ENCODE measurements around the gene GLI3. TPM values are rescaled to one million over a fixed set of nuclear protein-coding genes. Genes with fewer than 3 reads are reported as not detected.

GLI3 gene
- total and polyA plus RNA-seq, 10 of the 15 experiments (the other 5 are each of a cell fraction or from before 2014, with no cell fraction given) = 0.01 TPM; not detected in 8

DNA sequence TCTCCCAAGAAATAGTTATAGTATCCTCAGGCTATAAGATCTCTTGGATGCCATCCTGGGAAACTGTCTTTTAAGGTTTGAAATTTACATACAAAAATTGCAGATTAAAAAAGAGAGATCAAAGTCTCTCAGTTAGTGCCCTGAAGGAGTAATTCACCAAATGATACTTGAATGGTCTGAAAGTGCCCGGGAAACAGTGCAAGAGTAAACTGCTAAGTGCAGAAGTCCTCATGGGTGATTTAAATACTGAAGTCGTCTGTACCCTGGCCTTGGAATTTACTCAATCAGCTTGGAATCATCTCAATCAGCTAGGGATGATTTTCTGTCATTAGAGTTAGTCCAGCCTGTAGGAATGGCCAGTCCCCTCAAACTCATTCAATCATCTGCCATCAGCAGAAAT, 155.3 kb downstream of the GLI3 start:
- H3K27ac ChIP-seq (ENCODE audit: control insufficient read depth, insufficient read depth) = no peak overlapping the region
- ATAC-seq = no peak
- WGBS (ENCODE audit: insufficient coverage, insufficient replicate concordance, low lambda C conversion rate, missing lambda C conversion rate) = 6% methylated on average over 2 of the region's 2 CpGs
- no TSS peak for BruUV-seq (replicated peaks)
- no peak overlapping the region for H3K9ac ChIP-seq (ENCODE audit: control insufficient read depth, insufficient read depth, low read length)
- TF ChIP-seq PAX5 (IDR thresholded peaks at IDR 0.05; ENCODE audit: borderline replicate concordance, low read depth, low read length) (no peak), HCFC1 (IDR thresholded peaks at IDR 0.05; ENCODE audit: low read length) (no peak), SREBF2 (IDR thresholded peaks at IDR 0.05; ENCODE audit: low read length) (no peak), BMI1 (IDR thresholded peaks at IDR 0.05; ENCODE audit: borderline replicate concordance) (no peak)
- no peaks in the 10 kb centered on the region for H3K36me3 ChIP-seq (ENCODE audit: control insufficient read depth in 2 of 2, insufficient read depth in 2 of 2, low read length in 1 of 2)
- ChIA-PET CTCF (no interaction called here), POLR2A (no interaction called here), RAD21 (ENCODE audit: unreplicated experiment) (no interaction called here), SMC1A (ENCODE audit: uncharacterized antibody, unreplicated experiment) (no interaction called here)
- in situ Hi-C loops (cut with MboI) (no loop called here), intact Hi-C loops (cut with micrococcal nuclease; ENCODE audit: unreplicated experiment) (no loop called here)
- no peaks in the 10 kb centered on the region for H3K79me2 ChIP-seq (ENCODE audit: control insufficient read depth, insufficient read depth, low read length)
- no peak for DNase-seq (ENCODE audit: low read depth, low spot score)
- no peak overlapping the region for H3K4me2 ChIP-seq (ENCODE audit: control insufficient read depth, insufficient read depth)
- H3K4me3 ChIP-seq = no peak overlapping the region
- no peaks in the 10 kb centered on the region for H3K27me3 ChIP-seq (replicated peaks in 1 of 2; ENCODE audit: control insufficient read depth in 2 of 2, insufficient read depth in 2 of 2, low read length in 1 of 2)
- no peak overlapping the region for H2AFZ ChIP-seq (ENCODE audit: control insufficient read depth, low read depth, low read length)
- H3K4me1 ChIP-seq (ENCODE audit: control insufficient read depth, insufficient read depth, low read length) = no peaks in the 10 kb centered on the region
- FAIRE-seq = no peak
- no peaks in the 10 kb centered on the region for H3K9me3 ChIP-seq (replicated peaks; ENCODE audit: control insufficient read depth, insufficient read depth, low read length)
- no peaks in the 10 kb centered on the region for H4K20me1 ChIP-seq (ENCODE audit: control insufficient read depth, insufficient read depth)

DNA sequence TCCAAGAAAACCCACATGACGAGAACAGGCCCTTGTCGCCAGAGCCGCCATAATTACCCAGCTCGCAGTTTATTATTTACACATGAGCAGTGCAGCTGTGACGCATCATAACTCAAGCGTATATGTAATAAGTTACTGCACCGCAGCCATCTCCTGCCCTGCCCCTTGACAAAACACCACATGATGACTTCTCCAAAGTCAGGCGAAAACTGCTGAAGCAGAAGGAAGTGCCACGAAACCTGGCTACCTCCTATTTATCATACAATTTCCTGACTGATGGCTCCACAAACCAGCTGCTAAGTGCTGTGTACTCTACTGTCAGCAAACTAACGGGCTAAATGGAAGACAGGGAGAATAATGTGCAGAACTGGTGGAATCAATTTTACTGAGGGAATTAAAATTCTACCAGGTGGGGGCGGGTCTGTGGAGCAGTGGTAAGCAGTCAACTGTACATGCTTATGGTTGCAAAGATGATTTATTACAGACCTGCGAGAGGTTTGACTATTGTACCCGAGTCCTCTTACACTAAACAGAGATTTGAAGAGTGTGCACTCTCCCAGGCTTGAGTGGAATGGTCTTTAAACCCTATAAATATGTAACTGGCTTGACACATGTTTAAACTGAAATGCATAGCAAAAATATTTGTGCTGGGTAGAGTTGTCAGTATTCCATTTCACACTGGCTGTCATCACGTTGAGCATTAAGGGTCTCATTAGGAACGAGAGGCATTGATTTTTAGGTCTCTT, 156.0 kb downstream of the GLI3 start:
- intact Hi-C loops (cut with micrococcal nuclease; ENCODE audit: unreplicated experiment) = no loop called here
- Histone ChIP-seq H3K36me3 (ENCODE audit: control insufficient read depth in 2 of 2, insufficient read depth in 2 of 2, low read length in 1 of 2) (no peaks in the 10 kb centered on the region), H3K27ac (ENCODE audit: control insufficient read depth, insufficient read depth) (no peak overlapping the region), H3K4me2 (ENCODE audit: control insufficient read depth, insufficient read depth) (no peak overlapping the region), H3K9me3 (replicated peaks; ENCODE audit: control insufficient read depth, insufficient read depth, low read length) (no peaks in the 10 kb centered on the region), H4K20me1 (ENCODE audit: control insufficient read depth, insufficient read depth) (no peaks in the 10 kb centered on the region), H3K4me3 (no peak overlapping the region), H3K79me2 (ENCODE audit: control insufficient read depth, insufficient read depth, low read length) (no peaks in the 10 kb centered on the region), H3K27me3 (replicated peaks in 1 of 2; ENCODE audit: control insufficient read depth in 2 of 2, insufficient read depth in 2 of 2, low read length in 1 of 2) (no peaks in the 10 kb centered on the region), H3K4me1 (ENCODE audit: control insufficient read depth, insufficient read depth, low read length) (no peaks in the 10 kb centered on the region), H2AFZ (ENCODE audit: control insufficient read depth, low read depth, low read length) (no peak overlapping the region), H3K9ac (ENCODE audit: control insufficient read depth, insufficient read depth, low read length) (no peak overlapping the region)
- POLR2A ChIA-PET = no interaction called here
- DNase-seq (ENCODE audit: low read depth, low spot score) = no peak
- in situ Hi-C loops (cut with MboI) = no loop called here
- CTCF ChIA-PET = no interaction called here
- TF ChIP-seq GATAD2B (conservative IDR thresholded peaks at IDR 0.05; ENCODE audit: low read depth) (no peak), HDAC6 (IDR thresholded peaks at IDR 0.05; ENCODE audit: unreplicated experiment) (no peak), POLR2A (IDR thresholded peaks at IDR 0.05; ENCODE audit: low read depth, low read length) (no peak), TCF12 (IDR thresholded peaks at IDR 0.05; ENCODE audit: low read depth, low read length) (no peak)
- TF ChIP-seq, protein P1, sequence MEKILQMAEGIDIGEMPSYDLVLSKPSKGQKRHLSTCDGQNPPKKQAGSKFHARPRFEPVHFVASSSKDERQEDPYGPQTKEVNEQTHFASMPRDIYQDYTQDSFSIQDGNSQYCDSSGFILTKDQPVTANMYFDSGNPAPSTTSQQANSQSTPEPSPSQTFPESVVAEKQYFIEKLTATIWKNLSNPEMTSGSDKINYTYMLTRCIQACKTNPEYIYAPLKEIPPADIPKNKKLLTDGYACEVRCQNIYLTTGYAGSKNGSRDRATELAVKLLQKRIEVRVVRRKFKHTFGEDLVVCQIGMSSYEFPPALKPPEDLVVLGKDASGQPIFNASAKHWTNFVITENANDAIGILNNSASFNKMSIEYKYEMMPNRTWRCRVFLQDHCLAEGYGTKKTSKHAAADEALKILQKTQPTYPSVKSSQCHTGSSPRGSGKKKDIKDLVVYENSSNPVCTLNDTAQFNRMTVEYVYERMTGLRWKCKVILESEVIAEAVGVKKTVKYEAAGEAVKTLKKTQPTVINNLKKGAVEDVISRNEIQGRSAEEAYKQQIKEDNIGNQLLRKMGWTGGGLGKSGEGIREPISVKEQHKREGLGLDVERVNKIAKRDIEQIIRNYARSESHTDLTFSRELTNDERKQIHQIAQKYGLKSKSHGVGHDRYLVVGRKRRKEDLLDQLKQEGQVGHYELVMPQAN (conservative IDR thresholded peaks at IDR 0.05) = no peak
- no peak for ATAC-seq
- WGBS (ENCODE audit: insufficient coverage, insufficient replicate concordance, low lambda C conversion rate, missing lambda C conversion rate) = 25% methylated on average over 15 of the region's 15 CpGs
- SMC1A ChIA-PET (ENCODE audit: uncharacterized antibody, unreplicated experiment) = no interaction called here
- RAD21 ChIA-PET (ENCODE audit: unreplicated experiment) = no interaction called here
- no TSS peak for BruUV-seq (replicated peaks)
- FAIRE-seq = no peak

All from GM12878 (cell line).